ENCODE measurements around the gene PPP6R2. TPM values are rescaled to one million over a fixed set of nuclear protein-coding genes. Genes with fewer than 3 reads are reported as not detected.

Gene PPP6R2
- total RNA-seq, 1 donor, result 27.5 TPM

- Histone ChIP-seq H3K9me3 (ENCODE audit: low read depth, low read length) (no peaks in the 10 kb centered on the region), H3K4me1 (ENCODE audit: insufficient read depth, low read length) (peaks cover 12% of the 10 kb centered on the region), H3K27me3 (ENCODE audit: insufficient read depth, low read length) (peaks cover 11% of the 10 kb centered on the region)
Measured at GRCh38 chr22:50483977-50484853, 141.1 kb downstream of the PPP6R2 start.

DNA sequence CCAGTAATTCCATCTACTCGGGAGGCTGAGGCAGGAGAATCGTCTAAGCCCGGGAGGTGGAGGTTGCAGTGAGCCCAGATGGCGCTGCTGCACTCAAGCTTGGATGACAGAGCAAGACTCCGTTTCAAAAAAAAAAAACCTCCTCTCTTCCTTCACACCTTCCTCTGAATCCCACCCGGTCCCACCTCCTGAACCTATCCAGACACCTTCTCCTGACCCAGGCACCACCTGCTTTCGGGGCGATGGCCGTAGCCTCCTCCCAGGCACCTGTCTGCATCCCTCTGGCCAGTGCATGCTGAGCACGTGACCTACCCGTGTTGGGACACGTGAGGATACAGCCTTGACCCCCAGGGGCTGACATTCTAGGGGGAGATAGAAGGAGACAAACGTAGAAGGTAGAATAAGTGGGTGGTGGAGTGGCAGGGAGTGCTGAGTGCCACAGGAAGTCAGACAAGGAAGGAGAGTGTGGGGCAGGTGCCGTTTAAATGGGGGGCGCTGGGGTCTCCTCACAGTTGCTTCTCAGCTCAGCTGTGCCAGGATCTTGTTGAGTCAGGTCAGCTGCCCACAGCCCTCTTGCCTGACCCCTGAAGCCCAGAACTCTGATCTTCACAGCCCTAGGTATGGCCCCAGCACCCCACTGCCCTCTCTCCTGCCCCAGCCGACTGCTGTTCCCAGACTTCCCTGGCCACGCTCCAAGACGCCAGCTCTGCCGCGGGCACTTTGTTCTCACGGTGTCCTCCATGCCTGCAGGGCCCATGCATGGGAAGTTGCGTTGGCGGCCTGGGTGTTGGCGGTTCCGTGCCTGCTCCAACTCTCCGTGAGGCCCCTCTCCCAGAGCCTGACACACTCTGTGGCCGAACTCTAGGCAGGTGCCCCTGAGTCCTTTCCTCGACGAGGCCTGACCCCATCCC, 142.3 kb downstream of the PPP6R2 start:
- peaks cover 3% of the 10 kb centered on the region for H3K27me3 ChIP-seq (ENCODE audit: insufficient read depth, low read length)
- peaks cover 12% of the 10 kb centered on the region for H3K4me1 ChIP-seq (ENCODE audit: insufficient read depth, low read length)
- no peaks in the 10 kb centered on the region for H3K9me3 ChIP-seq (ENCODE audit: low read depth, low read length)
- no peak overlapping the region for H3K4me3 ChIP-seq (ENCODE audit: low read length)

More at GRCh38 chr22:50483977-50484853, 141.1 kb downstream of the PPP6R2 start:
- H3K4me3 ChIP-seq (ENCODE audit: low read length), result no peak overlapping the region

DNA sequence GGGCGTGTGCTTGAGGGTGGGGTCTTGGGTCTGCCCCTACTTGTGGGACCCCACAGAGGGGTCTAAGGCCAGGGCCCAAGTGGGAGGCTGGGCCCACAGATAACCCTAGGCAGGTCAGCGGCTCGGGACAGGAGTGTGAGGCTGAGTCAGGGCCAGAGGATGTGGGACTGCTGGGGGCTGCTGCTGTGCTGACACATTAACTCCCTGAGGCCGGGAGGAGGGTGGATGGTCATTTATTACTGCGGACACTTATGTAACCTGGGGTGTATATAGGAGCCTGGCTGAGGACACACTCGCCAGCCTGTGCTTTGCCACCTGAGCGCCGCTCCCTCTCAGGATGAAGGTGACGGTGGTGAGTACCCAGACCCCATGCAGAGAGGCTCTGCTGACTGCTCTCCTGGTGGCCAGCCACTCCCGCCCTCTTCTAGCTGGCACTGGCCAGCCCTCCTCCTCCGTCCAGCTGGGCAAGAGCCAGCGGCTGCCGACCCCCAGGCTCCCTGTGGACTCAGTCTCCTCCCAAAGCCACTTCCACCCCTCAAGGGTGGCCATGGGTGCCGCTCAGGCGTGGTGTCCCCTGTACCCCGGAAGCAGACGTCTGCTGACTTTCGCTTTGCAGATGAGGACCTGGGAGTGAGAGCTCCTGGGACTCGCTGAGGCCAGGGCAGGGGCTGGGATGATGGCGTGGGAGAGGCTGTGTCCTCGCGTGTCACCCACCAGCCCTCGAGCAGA, 143.6 kb downstream of the PPP6R2 start, which contains the start of gene MIOX:
Gene MIOX, plus strand, starts transcription at position 299 of the 729 bp plus-strand sequence. Its CDS starts 39 bp downstream, at position 338.
- Histone ChIP-seq H3K27me3 (ENCODE audit: insufficient read depth, low read length) (peaks cover 3% of the 10 kb centered on the region), H3K9me3 (ENCODE audit: low read depth, low read length) (no peaks in the 10 kb centered on the region), H3K4me1 (ENCODE audit: insufficient read depth, low read length) (peaks cover 15% of the 10 kb centered on the region), H3K4me3 (ENCODE audit: low read length) (no peak within 1 kb of the TSS)

DNA sequence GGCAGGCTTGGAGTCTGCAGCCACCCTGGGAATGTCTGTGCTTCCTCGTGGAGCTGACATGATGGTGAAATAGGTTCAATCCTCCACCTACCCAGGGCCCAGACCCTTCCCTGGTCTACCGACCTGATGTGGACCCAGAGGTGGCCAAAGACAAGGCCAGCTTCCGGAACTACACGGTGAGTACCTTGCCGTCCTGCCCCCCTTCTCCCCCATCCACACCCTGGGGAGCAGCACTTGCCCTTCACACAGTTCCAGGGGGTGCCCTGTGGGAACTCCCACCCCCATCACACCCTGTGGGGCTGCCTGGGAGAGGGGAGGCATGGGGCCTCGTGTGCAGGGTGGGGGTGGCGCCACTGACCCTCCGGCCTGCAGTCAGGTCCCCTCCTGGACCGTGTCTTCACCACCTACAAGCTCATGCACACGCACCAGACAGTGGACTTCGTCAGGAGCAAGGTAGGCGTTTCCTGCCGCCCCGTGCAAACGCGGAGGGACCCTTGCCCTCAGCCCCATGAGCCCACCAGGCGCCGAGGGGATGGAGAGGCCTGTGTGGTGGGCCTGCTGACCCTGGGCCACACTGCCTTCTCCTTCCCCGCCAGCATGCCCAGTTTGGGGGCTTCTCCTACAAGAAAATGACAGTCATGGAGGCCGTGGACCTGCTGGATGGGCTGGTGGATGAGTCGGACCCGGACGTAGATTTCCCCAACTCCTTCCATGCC, 144.3 kb downstream of the PPP6R2 start:
- peaks cover 7% of the 10 kb centered on the region for H3K4me1 ChIP-seq (ENCODE audit: insufficient read depth, low read length)
- no peaks in the 10 kb centered on the region for H3K9me3 ChIP-seq (ENCODE audit: low read depth, low read length)
- H3K27me3 ChIP-seq (ENCODE audit: insufficient read depth, low read length), result no peaks in the 10 kb centered on the region
- H3K4me3 ChIP-seq (ENCODE audit: low read length), result no peak overlapping the region

- Histone ChIP-seq H3K4me3 (ENCODE audit: low read length) (no peak overlapping the region), H3K27me3 (ENCODE audit: insufficient read depth, low read length) (no peaks in the 10 kb centered on the region), H3K4me1 (ENCODE audit: insufficient read depth, low read length) (peaks cover 7% of the 10 kb centered on the region), H3K9me3 (ENCODE audit: low read depth, low read length) (no peaks in the 10 kb centered on the region)
Measured at GRCh38 chr22:50488006-50488677, 145.0 kb downstream of the PPP6R2 start.

DNA sequence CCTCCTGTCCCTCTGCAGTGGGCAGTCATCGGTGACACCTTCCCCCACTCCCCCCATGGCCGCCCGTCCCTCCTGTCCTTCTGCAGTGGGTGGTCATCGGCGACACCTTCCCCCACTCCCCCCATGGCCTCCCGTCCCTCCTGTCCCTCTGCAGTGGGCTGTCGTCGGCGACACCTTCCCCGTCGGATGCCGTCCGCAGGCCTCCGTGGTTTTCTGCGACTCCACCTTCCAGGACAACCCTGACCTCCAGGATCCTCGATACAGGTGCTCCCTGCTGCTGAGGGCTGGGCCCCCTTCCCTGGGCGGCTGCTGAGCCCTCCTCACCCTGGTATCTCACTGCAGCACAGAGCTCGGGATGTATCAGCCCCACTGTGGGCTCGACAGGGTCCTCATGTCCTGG, 145.8 kb downstream of the PPP6R2 start:
- no peaks in the 10 kb centered on the region for H3K9me3 ChIP-seq (ENCODE audit: low read depth, low read length)
- H3K4me3 ChIP-seq (ENCODE audit: low read length), result no peak overlapping the region
- no peaks in the 10 kb centered on the region for H3K27me3 ChIP-seq (ENCODE audit: insufficient read depth, low read length)
- H3K4me1 ChIP-seq (ENCODE audit: insufficient read depth, low read length), result peaks cover 7% of the 10 kb centered on the region

- Histone ChIP-seq H3K4me1 (ENCODE audit: insufficient read depth, low read length) (peaks cover 7% of the 10 kb centered on the region), H3K9me3 (ENCODE audit: low read depth, low read length) (no peaks in the 10 kb centered on the region), H3K27me3 (ENCODE audit: insufficient read depth, low read length) (no peaks in the 10 kb centered on the region), H3K4me3 (ENCODE audit: low read length) (no peak overlapping the region)
Measured at GRCh38 chr22:50489363-50490243, 146.5 kb downstream of the PPP6R2 start.

GRCh38 chr22:50490531-50491308, 147.6 kb downstream of the PPP6R2 start:
- Histone ChIP-seq H3K4me3 (ENCODE audit: low read length) (no peak overlapping the region), H3K9me3 (ENCODE audit: low read depth, low read length) (no peaks in the 10 kb centered on the region), H3K27me3 (ENCODE audit: insufficient read depth, low read length) (no peaks in the 10 kb centered on the region), H3K4me1 (ENCODE audit: insufficient read depth, low read length) (peaks cover 7% of the 10 kb centered on the region)

Other genes starting within 250 kb of the PPP6R2 start
- gene PANX2, start 172.6 kb upstream of the PPP6R2 start, total RNA-seq, result 0.94 TPM
- gene TRABD, start 157.4 kb upstream of the PPP6R2 start, total RNA-seq, result 44.0 TPM
- 11.8 TPM for gene SELENOO, start 142.3 kb upstream of the PPP6R2 start, total RNA-seq
- gene TUBGCP6, start 98.3 kb upstream of the PPP6R2 start, total RNA-seq, result 45.1 TPM
- gene HDAC10, start 92.1 kb upstream of the PPP6R2 start, total RNA-seq, result 36.4 TPM
- 0.73 TPM for gene MAPK12, start 81.6 kb upstream of the PPP6R2 start, total RNA-seq
- gene MAPK11, start 72.9 kb upstream of the PPP6R2 start, total RNA-seq, result 1.3 TPM
- gene PLXNB2, start 35.7 kb upstream of the PPP6R2 start, total RNA-seq, result 66.0 TPM
- gene DENND6B, start 16.3 kb upstream of the PPP6R2 start, total RNA-seq, result 1.0 TPM
- 63.4 TPM for gene SBF1, start 131.7 kb downstream of the PPP6R2 start, total RNA-seq
- gene ADM2, start 138.2 kb downstream of the PPP6R2 start, total RNA-seq, result 0.31 TPM
- gene MIOX, start 143.5 kb downstream of the PPP6R2 start, total RNA-seq, result not detected
- gene LMF2, start 164.4 kb downstream of the PPP6R2 start, total RNA-seq, result 22.8 TPM
- 40.6 TPM for gene NCAPH2, start 164.9 kb downstream of the PPP6R2 start, total RNA-seq
- gene SCO2, start 182.3 kb downstream of the PPP6R2 start, total RNA-seq, result 33.8 TPM
- 151 TPM for gene TYMP, start 186.7 kb downstream of the PPP6R2 start, total RNA-seq
- gene KLHDC7B, start 202.6 kb downstream of the PPP6R2 start, total RNA-seq, result 1.7 TPM
- gene SYCE3, start 219.6 kb downstream of the PPP6R2 start, total RNA-seq, result not detected
- 7.2 TPM for gene CPT1B, start 235.1 kb downstream of the PPP6R2 start, total RNA-seq
- 40.0 TPM for gene CHKB, start 239.5 kb downstream of the PPP6R2 start, total RNA-seq

All from mononuclear cell (primary cell).